Measurements from ENCODE around the gene OBSCN. TPM values are rescaled to one million over a fixed set of nuclear protein-coding genes. Genes with fewer than 3 reads are reported as not detected.

The OBSCN gene
- total and polyA plus RNA-seq, 10 of the 15 experiments (the other 5 are each of a cell fraction or from before 2014, with no cell fraction given): 0.01 to 0.36 (median 0.08) TPM; not detected in 2

GRCh38 chr1:228337711-228338520 is 130.1 kb downstream of the OBSCN start (continued):
- TF ChIP-seq ELK1 (IDR thresholded peaks at IDR 0.05; ENCODE audit: low read depth, low read length): no peak
- no peak for TF ChIP-seq POLR2AphosphoS5 (IDR thresholded peaks at IDR 0.05; ENCODE audit: low read length)
- TF ChIP-seq ZZZ3 (IDR thresholded peaks at IDR 0.05; ENCODE audit: control insufficient read depth, insufficient read length, low read depth): no peak
- TF ChIP-seq NFYA (IDR thresholded peaks at IDR 0.05; ENCODE audit: borderline replicate concordance, low read depth, low read length): no peak
- TF ChIP-seq, protein P1, sequence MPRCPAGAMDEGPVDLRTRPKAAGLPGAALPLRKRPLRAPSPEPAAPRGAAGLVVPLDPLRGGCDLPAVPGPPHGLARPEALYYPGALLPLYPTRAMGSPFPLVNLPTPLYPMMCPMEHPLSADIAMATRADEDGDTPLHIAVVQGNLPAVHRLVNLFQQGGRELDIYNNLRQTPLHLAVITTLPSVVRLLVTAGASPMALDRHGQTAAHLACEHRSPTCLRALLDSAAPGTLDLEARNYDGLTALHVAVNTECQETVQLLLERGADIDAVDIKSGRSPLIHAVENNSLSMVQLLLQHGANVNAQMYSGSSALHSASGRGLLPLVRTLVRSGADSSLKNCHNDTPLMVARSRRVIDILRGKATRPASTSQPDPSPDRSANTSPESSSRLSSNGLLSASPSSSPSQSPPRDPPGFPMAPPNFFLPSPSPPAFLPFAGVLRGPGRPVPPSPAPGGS (IDR thresholded peaks at IDR 0.05; ENCODE audit: borderline replicate concordance, insufficient read depth, low read depth, low read length, poor library complexity, severe bottlenecking): no peak

DNA sequence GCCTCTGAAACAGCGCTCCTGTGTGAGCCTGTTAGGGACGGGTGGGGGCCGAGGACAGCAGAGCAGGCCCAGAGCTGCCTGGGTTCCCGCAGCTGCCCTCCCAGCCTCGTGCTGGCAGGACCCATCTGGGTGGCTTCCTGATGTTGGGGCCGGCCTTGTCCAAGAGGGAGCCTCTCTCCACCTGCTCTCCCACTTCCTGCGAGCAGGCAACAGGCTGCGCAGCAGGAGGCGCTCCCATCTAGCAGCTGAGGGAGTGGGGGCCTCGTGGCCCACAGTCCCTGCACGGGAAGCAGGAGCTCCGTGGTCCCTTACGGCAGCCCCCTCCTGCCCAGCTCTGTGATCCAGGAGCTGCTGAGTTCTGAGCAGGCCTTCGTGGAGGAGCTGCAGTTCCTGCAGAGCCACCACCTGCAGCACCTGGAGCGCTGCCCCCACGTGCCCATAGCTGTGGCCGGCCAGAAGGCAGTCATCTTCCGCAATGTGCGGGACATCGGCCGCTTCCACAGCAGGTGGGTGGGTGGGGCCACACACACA is 130.7 kb downstream of the OBSCN start:
- H3K4me3 ChIP-seq: no peak overlapping the region
- no peaks in the 10 kb centered on the region for H3K79me2 ChIP-seq (ENCODE audit: control insufficient read depth, insufficient read depth, low read length)
- CTCF ChIA-PET: no interaction called here
- RAD21 ChIA-PET (ENCODE audit: unreplicated experiment): no interaction called here
- no peaks in the 10 kb centered on the region for H4K20me1 ChIP-seq (ENCODE audit: control insufficient read depth, insufficient read depth)
- intact Hi-C loops (cut with micrococcal nuclease; ENCODE audit: unreplicated experiment): no loop called here
- H2AFZ ChIP-seq (ENCODE audit: control insufficient read depth, low read depth, low read length): no peak overlapping the region
- in situ Hi-C loops (cut with MboI): no loop called here
- SMC1A ChIA-PET (ENCODE audit: uncharacterized antibody, unreplicated experiment): no interaction called here
- BruUV-seq (replicated peaks): no TSS peak
- POLR2A ChIA-PET: interaction anchor here (0.6 kb wide), 1 partner anchor 30 kb away, joined by 3 read pairs; no protein-coding TSS in a partner anchor
- H3K4me2 ChIP-seq (ENCODE audit: control insufficient read depth, insufficient read depth): no peak overlapping the region
- no peak overlapping the region for H3K27ac ChIP-seq (ENCODE audit: control insufficient read depth, insufficient read depth)
- no peak overlapping the region for H3K9ac ChIP-seq (ENCODE audit: control insufficient read depth, insufficient read depth, low read length)
- DNase-seq (ENCODE audit: low read depth, low spot score): no peak
- H3K36me3 ChIP-seq (ENCODE audit: control insufficient read depth in 2 of 2, insufficient read depth in 2 of 2, low read length in 1 of 2): no peaks in the 10 kb centered on the region
- H3K9me3 ChIP-seq (replicated peaks; ENCODE audit: control insufficient read depth, insufficient read depth, low read length): no peaks in the 10 kb centered on the region
- H3K4me1 ChIP-seq (ENCODE audit: control insufficient read depth, insufficient read depth, low read length): no peaks in the 10 kb centered on the region
- 61% methylated on average over 21 of the region's 21 CpGs for WGBS (ENCODE audit: insufficient coverage, insufficient replicate concordance, low lambda C conversion rate, missing lambda C conversion rate)
- no peaks in the 10 kb centered on the region for H3K27me3 ChIP-seq (replicated peaks in 1 of 2; ENCODE audit: control insufficient read depth in 2 of 2, insufficient read depth in 2 of 2, low read length in 1 of 2)
- no peak for FAIRE-seq
- no peak for ATAC-seq
- TF ChIP-seq MYB (IDR thresholded peaks at IDR 0.05; ENCODE audit: borderline replicate concordance, low read depth, low read length): no peak
- no peak for TF ChIP-seq CEBPB (IDR thresholded peaks at IDR 0.05; ENCODE audit: borderline replicate concordance in 1 of 2, low read depth in 2 of 2, low read length in 2 of 2)
- TF ChIP-seq, protein P2, sequence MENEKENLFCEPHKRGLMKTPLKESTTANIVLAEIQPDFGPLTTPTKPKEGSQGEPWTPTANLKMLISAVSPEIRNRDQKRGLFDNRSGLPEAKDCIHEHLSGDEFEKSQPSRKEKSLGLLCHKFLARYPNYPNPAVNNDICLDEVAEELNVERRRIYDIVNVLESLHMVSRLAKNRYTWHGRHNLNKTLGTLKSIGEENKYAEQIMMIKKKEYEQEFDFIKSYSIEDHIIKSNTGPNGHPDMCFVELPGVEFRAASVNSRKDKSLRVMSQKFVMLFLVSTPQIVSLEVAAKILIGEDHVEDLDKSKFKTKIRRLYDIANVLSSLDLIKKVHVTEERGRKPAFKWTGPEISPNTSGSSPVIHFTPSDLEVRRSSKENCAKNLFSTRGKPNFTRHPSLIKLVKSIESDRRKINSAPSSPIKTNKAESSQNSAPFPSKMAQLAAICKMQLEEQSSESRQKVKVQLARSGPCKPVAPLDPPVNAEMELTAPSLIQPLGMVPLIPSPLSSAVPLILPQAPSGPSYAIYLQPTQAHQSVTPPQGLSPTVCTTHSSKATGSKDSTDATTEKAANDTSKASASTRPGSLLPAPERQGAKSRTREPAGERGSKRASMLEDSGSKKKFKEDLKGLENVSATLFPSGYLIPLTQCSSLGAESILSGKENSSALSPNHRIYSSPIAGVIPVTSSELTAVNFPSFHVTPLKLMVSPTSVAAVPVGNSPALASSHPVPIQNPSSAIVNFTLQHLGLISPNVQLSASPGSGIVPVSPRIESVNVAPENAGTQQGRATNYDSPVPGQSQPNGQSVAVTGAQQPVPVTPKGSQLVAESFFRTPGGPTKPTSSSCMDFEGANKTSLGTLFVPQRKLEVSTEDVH (IDR thresholded peaks at IDR 0.05; ENCODE audit: low read depth, partially characterized antibody): no peak
- TF ChIP-seq SRF (IDR thresholded peaks at IDR 0.05; ENCODE audit: low read depth in 2 of 2, low read length in 2 of 2): no peak
- no peak for TF ChIP-seq MXI1 (IDR thresholded peaks at IDR 0.05; ENCODE audit: low read depth, low read length)
- no peak for TF ChIP-seq MYC (IDR thresholded peaks at IDR 0.05; ENCODE audit: insufficient read depth, insufficient read length, insufficient replicate concordance, low read length, severe bottlenecking)
